IPS DF 6.9 (cell line): Measurements from ENCODE around the gene BPIFB2.

ENCODE experiments used
- DNase-seq: peaks from one replicate; pipeline ENCODE4 v3.0.0-alpha.2; 2013; ENCODE audit warnings: low read depth, low spot score
- H3K27ac ChIP-seq: one replicate; pipeline ENCODE4 v1.5.1; 2013; ENCODE audit warnings: low read length, control low read depth
- H3K27me3 ChIP-seq: 2 replicates; pipeline ENCODE4 v1.6.1; 2013; ENCODE audit warnings: mild to moderate bottlenecking, low read length; ENCODE audit not compliant: control insufficient read depth, insufficient read depth
- H3K36me3 ChIP-seq: 2 replicates; pipeline ENCODE4 v1.6.1; 2013; ENCODE audit warnings: low read length; ENCODE audit not compliant: control insufficient read depth, insufficient read depth
- H3K4me1 ChIP-seq: 2 replicates; pipeline ENCODE4 v1.6.1; 2013; ENCODE audit warnings: low read length; ENCODE audit not compliant: control insufficient read depth, insufficient read depth
- H3K4me3 ChIP-seq: 2 replicates; pipeline ENCODE4 v1.5.1; 2013; ENCODE audit warnings: mild to moderate bottlenecking, low read length
- H3K9me3 ChIP-seq: 2 replicates; pipeline ENCODE4 v1.6.1; 2013; ENCODE audit warnings: low read length, inconsistent platforms; ENCODE audit not compliant: control insufficient read depth, insufficient read depth
- WGBS: extraction: QIAGEN DNeasy Blood & Tissue Kit; methylation state at CpG from one replicate; pipeline ENCODE4 v1.1.7; 2013; ENCODE audit warnings: mixed read lengths, missing lambda C conversion rate; ENCODE audit not compliant: insufficient read length, insufficient coverage; 5-methylcytosine and 5-hydroxymethylcytosine counted together

Gene BPIFB2

GRCh38 chr20:32987044-32987825, 20.3 kb upstream of the BPIFB2 start:
- no peaks in the 10 kb centered on the region for H3K4me1 ChIP-seq
- no peak for DNase-seq
- no peaks in the 10 kb centered on the region for H3K36me3 ChIP-seq
- no peak overlapping the region for H3K4me3 ChIP-seq
- no CpG with 5 or more reads among the region's 11 CpGs for WGBS
- H3K27ac ChIP-seq = no peak overlapping the region
- H3K9me3 ChIP-seq = no peaks in the 10 kb centered on the region
- H3K27me3 ChIP-seq = no peaks in the 10 kb centered on the region

GRCh38 chr20:32988008-32988407, 19.5 kb upstream of the BPIFB2 start:
- WGBS = no CpG with 5 or more reads among the region's 16 CpGs
- Histone ChIP-seq H3K27ac (no peak overlapping the region), H3K27me3 (no peaks in the 10 kb centered on the region), H3K9me3 (no peaks in the 10 kb centered on the region), H3K36me3 (no peaks in the 10 kb centered on the region), H3K4me1 (no peaks in the 10 kb centered on the region), H3K4me3 (no peak overlapping the region)
- no peak for DNase-seq

- Histone ChIP-seq H3K4me3 (no peak overlapping the region), H3K36me3 (no peaks in the 10 kb centered on the region), H3K9me3 (no peaks in the 10 kb centered on the region), H3K27me3 (no peaks in the 10 kb centered on the region), H3K4me1 (no peaks in the 10 kb centered on the region), H3K27ac (no peak overlapping the region)
- no peak for DNase-seq
- WGBS = no CpG with 5 or more reads among the region's 14 CpGs
These were observed 17.8 kb upstream of the BPIFB2 start for GRCh38 chr20:32989507-32990283.

- Histone ChIP-seq H3K36me3 (no peaks in the 10 kb centered on the region), H3K4me3 (no peak overlapping the region), H3K9me3 (no peaks in the 10 kb centered on the region), H3K27ac (no peak overlapping the region), H3K27me3 (no peaks in the 10 kb centered on the region), H3K4me1 (no peaks in the 10 kb centered on the region)
- no peak for DNase-seq
- no CpG with 5 or more reads among the region's 3 CpGs for WGBS
These were observed 17.1 kb upstream of the BPIFB2 start for GRCh38 chr20:32990426-32990825.

- Histone ChIP-seq H3K27ac (no peak overlapping the region), H3K27me3 (no peaks in the 10 kb centered on the region)
- no peak for DNase-seq
These were observed 16.1 kb upstream of the BPIFB2 start for GRCh38 chr20:32991383-32991782.

GRCh38 chr20:32991792-32992641, 15.5 kb upstream of the BPIFB2 start:
- no peaks in the 10 kb centered on the region for H3K36me3 ChIP-seq
- WGBS = no CpG with 5 or more reads among the region's 8 CpGs
- H3K27me3 ChIP-seq = no peaks in the 10 kb centered on the region
- no peaks in the 10 kb centered on the region for H3K4me1 ChIP-seq
- no peak overlapping the region for H3K4me3 ChIP-seq
- no peak for DNase-seq
- no peaks in the 10 kb centered on the region for H3K9me3 ChIP-seq
- no peak overlapping the region for H3K27ac ChIP-seq

More at GRCh38 chr20:32991383-32991782, 16.1 kb upstream of the BPIFB2 start:
- no CpG with 5 or more reads among the region's 3 CpGs for WGBS
- Histone ChIP-seq H3K9me3 (no peaks in the 10 kb centered on the region), H3K36me3 (no peaks in the 10 kb centered on the region), H3K4me3 (no peak overlapping the region), H3K4me1 (no peaks in the 10 kb centered on the region)

GRCh38 chr20:32993496-32994050, 13.9 kb upstream of the BPIFB2 start:
- no peak for DNase-seq
- no CpG with 5 or more reads among the region's 8 CpGs for WGBS
- H3K27ac ChIP-seq = no peak overlapping the region
- no peaks in the 10 kb centered on the region for H3K27me3 ChIP-seq
- no peaks in the 10 kb centered on the region for H3K36me3 ChIP-seq
- H3K9me3 ChIP-seq = no peaks in the 10 kb centered on the region
- H3K4me1 ChIP-seq = no peaks in the 10 kb centered on the region
- no peak overlapping the region for H3K4me3 ChIP-seq

- Histone ChIP-seq H3K9me3 (no peaks in the 10 kb centered on the region), H3K4me3 (no peak overlapping the region), H3K27me3 (no peaks in the 10 kb centered on the region), H3K36me3 (no peaks in the 10 kb centered on the region), H3K4me1 (no peaks in the 10 kb centered on the region), H3K27ac (no peak overlapping the region)
- DNase-seq = no peak
These were observed 11.7 kb upstream of the BPIFB2 start for GRCh38 chr20:32995802-32996201.

- H3K27me3 ChIP-seq = no peaks in the 10 kb centered on the region
- H3K27ac ChIP-seq = no peak overlapping the region
- WGBS = no CpG with 5 or more reads among the region's 2 CpGs
- H3K36me3 ChIP-seq = no peaks in the 10 kb centered on the region
- H3K9me3 ChIP-seq = no peaks in the 10 kb centered on the region
- H3K4me3 ChIP-seq = no peak overlapping the region
- H3K4me1 ChIP-seq = no peaks in the 10 kb centered on the region
- no peak for DNase-seq
These were observed 10.1 kb upstream of the BPIFB2 start for GRCh38 chr20:32997431-32997830.

- Histone ChIP-seq H3K27ac (no peak overlapping the region), H3K4me1 (no peaks in the 10 kb centered on the region), H3K4me3 (no peak overlapping the region), H3K36me3 (no peaks in the 10 kb centered on the region), H3K9me3 (no peaks in the 10 kb centered on the region), H3K27me3 (no peaks in the 10 kb centered on the region)
- no peak for DNase-seq
- WGBS = no CpG with 5 or more reads among the region's 9 CpGs
These were observed 7.8 kb upstream of the BPIFB2 start for GRCh38 chr20:32999603-33000250.
